Left lung (tissue), 10 donors: ENCODE data around the gene LAMA5. TPM values are rescaled to one million over a fixed set of nuclear protein-coding genes. Genes with fewer than 3 reads are reported as not detected.

Source experiments
- ATAC-seq: fragments of 200-7000 bp; cut with Tn5 transposase; one replicate; pipeline ENCODE4 v1.9.1; 2020; ENCODE audit warnings: moderate library complexity
- DNase-seq, 4 donors: peaks; one replicate each; pipeline ENCODE4 v3.0.0-alpha.2; 2013 to 2020
- H3K27ac ChIP-seq, 2 donors: fragments of 200-600 bp; sonication (generic) in 1 of 2; one replicate each; pipeline versions ENCODE4 v1.5.0 to v1.8.0; 2020 to 2021
- H3K27me3 ChIP-seq, 2 donors: fragments of 200-600 bp; sonication (generic) in 1 of 2; one replicate each; pipeline versions ENCODE4 v1.5.0 to v1.8.0; 2020 to 2021
- H3K36me3 ChIP-seq, 2 donors: fragments of 200-600 bp; sonication (generic) in 1 of 2; one replicate each; pipeline versions ENCODE4 v1.5.0 to v1.8.0; 2020 to 2021
- H3K4me1 ChIP-seq, 2 donors: fragments of 200-600 bp; one replicate each; pipeline ENCODE4 v1.8.0; 2021
- H3K4me3 ChIP-seq, 2 donors: fragments of 200-600 bp; sonication (generic) in 1 of 2; one replicate each; pipeline versions ENCODE4 v1.5.0 to v1.8.0; 2020 to 2021; ENCODE audit warnings: mild to moderate bottlenecking in 1 of 2
- H3K9me3 ChIP-seq, 2 donors: fragments of 200-600 bp; sonication (generic) in 1 of 2; one replicate each; pipeline versions ENCODE4 v1.5.0 to v1.8.0; 2020 to 2021
- intact Hi-C, 2 donors: fragments of 100-400 bp; cut with DNase I; formaldehyde crosslinking; loops; one replicate each; pipeline versions ENCODE4 v1.11.2 to v1.14.2; 2022
- polyA plus RNA-seq, 6 donors: library from polyadenylated mRNA; unstranded; fragments of 120-200 nt; gene quantifications; one replicate each; pipeline ENCODE4 v1.2.1, GENCODE V29; 2013; ENCODE audit not compliant: insufficient read length in 6 of 6
- total RNA-seq, 2 donors: library from RNA; stranded (reverse); fragmentation: NEBNext Ultra II Directional; extraction: Animal tissue kit (Norgen Biotek cat#: 25700); gene quantifications; one replicate each; pipeline ENCODE4 v1.2.1, GENCODE V29; 2021
- TF ChIP-seq, protein P1 (sequence below), 2 donors: fragments of 200-600 bp; sonication (generic) in 1 of 2; IDR thresholded peaks; one replicate each; pipeline versions ENCODE4 v1.5.0 to v1.8.0; 2021; ENCODE audit warnings: antibody characterized with exemption in 2 of 2
- donor health status: DM: no; HTN: yes; CAD: no.
- donor health status: DM: no; HTN: no; CAD: no.

The LAMA5 gene
- total and polyA plus RNA-seq, 8 donors, result 123 to 267 (median 158) TPM

DNA sequence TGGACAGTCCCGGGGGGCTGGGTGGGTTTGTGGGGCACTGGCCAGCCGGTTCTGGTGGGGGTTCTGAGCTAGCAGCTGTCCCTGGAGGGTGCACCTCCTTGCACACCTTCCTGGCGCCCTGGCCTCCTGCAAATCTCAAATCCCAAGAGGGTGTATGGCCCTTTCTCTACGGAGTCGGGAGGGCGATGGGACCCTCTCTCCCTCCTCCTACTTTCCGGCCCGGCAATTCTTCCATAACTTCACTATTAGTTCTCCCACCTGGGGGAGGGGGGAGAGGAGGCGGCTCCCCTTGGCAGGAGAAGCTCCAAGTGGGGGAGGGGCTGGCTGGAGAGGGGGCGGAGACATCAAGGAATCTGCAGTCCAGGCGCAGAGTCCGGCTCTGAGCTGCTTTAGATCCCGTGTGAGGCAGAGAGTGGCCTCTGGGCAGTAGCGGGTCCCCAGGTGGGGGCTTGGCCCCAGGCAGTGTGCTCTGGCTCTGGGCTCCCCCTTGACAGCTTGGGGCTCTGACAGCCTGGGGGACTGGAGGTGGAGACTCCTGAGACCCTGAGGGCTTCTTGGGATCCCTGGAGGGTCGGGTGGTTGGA lies 1.4 kb upstream of the LAMA5 start:
- TF ChIP-seq, protein P1, sequence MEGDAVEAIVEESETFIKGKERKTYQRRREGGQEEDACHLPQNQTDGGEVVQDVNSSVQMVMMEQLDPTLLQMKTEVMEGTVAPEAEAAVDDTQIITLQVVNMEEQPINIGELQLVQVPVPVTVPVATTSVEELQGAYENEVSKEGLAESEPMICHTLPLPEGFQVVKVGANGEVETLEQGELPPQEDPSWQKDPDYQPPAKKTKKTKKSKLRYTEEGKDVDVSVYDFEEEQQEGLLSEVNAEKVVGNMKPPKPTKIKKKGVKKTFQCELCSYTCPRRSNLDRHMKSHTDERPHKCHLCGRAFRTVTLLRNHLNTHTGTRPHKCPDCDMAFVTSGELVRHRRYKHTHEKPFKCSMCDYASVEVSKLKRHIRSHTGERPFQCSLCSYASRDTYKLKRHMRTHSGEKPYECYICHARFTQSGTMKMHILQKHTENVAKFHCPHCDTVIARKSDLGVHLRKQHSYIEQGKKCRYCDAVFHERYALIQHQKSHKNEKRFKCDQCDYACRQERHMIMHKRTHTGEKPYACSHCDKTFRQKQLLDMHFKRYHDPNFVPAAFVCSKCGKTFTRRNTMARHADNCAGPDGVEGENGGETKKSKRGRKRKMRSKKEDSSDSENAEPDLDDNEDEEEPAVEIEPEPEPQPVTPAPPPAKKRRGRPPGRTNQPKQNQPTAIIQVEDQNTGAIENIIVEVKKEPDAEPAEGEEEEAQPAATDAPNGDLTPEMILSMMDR (IDR thresholded peaks at IDR 0.05), result no peak
- Histone ChIP-seq H3K4me1 (peaks cover 43 to 76% of the 10 kb centered on the region in 2 donors), H3K9me3 (no peaks in the 10 kb centered on the region), H3K27ac (no peak overlapping the region), H3K4me3 (peak overlapping the region in 1 of 2 donors; percentile 71), H3K36me3 (no peaks in the 10 kb centered on the region), H3K27me3 (peaks cover 0 to 55% of the 10 kb centered on the region in 2 donors)
- intact Hi-C loops, result no loop called here
- ATAC-seq (no peak), DNase-seq (peak in 2 of 4 donors; percentile 54 to 82)

DNA sequence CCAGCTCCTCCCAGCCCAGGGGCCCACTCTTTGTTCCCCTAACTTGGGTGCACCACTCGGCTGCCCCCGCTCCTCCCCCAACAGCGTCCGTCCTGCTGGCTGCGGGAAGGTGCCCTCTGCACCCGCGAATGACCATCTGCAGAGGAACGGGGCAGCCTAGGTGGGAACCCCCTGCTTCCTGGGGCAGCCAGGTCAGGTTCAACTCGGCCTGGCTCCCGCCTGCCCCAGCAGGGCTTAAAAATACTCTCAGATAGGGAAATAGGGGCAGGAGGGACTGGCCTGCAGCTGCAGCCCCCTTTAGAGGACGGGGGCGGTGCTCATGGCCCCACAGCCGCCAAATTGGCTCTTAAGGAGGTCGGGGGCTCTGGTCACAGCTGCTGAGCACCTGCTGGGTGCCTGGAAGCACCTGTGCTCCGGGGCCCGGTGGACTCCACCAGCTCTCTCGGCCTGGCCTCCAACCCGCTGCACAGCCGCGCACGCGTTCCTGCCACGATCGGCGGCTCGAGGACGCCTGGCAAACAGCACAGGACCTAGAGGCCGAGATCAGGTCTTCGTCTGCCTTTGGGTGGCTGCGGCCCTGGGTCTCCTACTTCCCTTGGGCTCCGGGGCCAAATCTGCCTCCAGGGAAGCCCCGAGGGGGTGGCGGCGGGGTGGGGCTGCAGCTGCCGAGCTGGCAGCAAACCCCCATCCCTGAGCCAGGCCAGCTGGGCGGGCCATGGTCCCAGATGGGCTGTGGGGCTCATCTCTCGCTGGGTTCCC lies 700 bp upstream of the LAMA5 start:
- peaks cover 43 to 83% of the 10 kb centered on the region in 2 donors for H3K4me1 ChIP-seq
- intact Hi-C loops, result no loop called here
- ATAC-seq, result no peak

DNA sequence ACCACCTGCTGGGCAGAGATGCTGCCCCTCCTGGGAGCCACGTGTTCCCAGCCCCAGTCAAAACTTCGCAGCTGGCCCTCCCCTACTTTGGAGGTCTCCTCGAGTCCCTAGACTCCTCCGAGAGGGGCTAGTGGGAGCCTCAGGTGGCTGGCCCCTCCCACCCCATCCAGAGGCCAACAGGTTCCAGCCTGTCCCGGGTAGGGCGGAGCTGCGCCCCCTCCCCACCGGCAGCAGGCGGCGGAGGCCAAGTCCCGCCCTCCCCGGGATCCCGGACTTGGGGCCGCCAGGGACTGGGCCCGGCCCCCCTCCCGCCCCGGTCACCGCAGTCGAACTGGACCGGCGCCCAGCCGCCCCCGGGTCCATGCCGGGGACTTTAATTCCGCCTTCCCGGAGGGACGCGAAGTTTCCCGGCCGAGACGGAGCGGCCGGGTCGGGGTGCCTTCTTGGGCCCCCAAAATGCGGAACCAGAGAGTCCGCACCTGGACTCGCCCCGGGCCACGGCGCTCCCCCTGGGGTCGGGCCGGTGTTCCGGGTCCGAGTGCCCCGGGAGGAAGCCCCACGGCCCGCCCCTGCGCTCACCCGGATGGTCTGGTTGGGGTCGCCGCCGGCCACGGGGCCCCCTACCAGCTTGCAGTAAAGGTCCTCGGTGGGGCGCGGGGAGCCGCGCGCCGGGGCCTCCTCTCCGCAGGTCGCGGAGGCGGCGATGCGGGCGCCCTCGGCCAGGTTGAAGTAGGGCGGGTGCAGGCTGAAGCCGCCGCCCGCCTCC lies 559 bp downstream of the LAMA5 start:
- ATAC-seq (peak; percentile 56), DNase-seq (peak in 2 of 4 donors; percentile 74 to 88)
- intact Hi-C loops, result no loop called here
- Histone ChIP-seq H3K27ac (peak overlapping the region; percentile 79 to 86), H3K4me3 (peak overlapping the region; percentile 56 to 71), H3K9me3 (no peaks in the 10 kb centered on the region), H3K36me3 (peaks cover 0 to 4% of the 10 kb centered on the region in 2 donors), H3K27me3 (peaks cover 0 to 55% of the 10 kb centered on the region in 2 donors), H3K4me1 (peaks cover 44 to 95% of the 10 kb centered on the region in 2 donors)
- TF ChIP-seq, protein P1 (IDR thresholded peaks at IDR 0.05), result no peak

More for the DNA sequence above, 700 bp upstream of the LAMA5 start:
- TF ChIP-seq, protein P1 (IDR thresholded peaks at IDR 0.05), result no peak
- H3K27me3 ChIP-seq, result peaks cover 0 to 55% of the 10 kb centered on the region in 2 donors
- no peaks in the 10 kb centered on the region for H3K9me3 ChIP-seq
- H3K27ac ChIP-seq, result peak overlapping the region in 1 of 2 donors; percentile 86
- DNase-seq, result peak in 2 of 4 donors; percentile 53 to 86
- H3K4me3 ChIP-seq, result peak overlapping the region; percentile 56 to 71
- H3K36me3 ChIP-seq, result no peaks in the 10 kb centered on the region

DNA sequence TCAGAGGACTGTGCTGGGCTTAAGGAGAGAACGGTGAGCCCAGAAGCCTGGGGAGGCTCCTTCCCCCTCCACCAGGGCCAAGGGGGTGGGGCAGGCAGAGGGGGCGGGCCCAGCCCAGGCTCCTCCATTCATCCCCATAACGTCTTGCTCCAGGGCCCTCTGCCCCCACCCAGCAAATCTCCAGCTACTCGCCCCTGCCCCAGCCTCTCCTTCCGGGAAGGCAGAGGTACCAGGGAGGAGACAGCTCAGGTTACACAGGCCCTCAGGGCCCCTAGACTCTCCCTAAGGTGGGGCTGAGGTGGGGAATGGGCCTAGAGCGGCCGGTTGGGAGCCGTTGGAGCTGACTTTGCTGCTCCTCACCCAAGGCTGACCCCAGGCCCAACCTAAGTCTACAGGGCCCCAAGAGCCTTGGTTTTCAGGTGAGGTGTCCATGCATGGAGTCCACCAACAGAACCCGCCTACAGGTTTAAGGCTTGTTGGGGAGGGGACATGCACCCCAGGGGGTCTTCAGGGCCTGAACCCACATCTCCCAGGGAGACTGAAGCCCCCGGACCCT lies 1.2 kb downstream of the LAMA5 start:
- Histone ChIP-seq H3K27ac (peak overlapping the region; percentile 79 to 86), H3K9me3 (no peaks in the 10 kb centered on the region), H3K27me3 (peaks cover 0 to 55% of the 10 kb centered on the region in 2 donors), H3K36me3 (peaks cover 0 to 4% of the 10 kb centered on the region in 2 donors), H3K4me3 (peak overlapping the region; percentile 56 to 71), H3K4me1 (peaks cover 47 to 100% of the 10 kb centered on the region in 2 donors)
- ATAC-seq (peak; percentile 40), DNase-seq (peak in 2 of 4 donors; percentile 66 to 86)
- intact Hi-C loops, result no loop called here
- TF ChIP-seq, protein P1 (IDR thresholded peaks at IDR 0.05), result no peak
